Vagina (tissue), 2 donors: ENCODE measurements around the gene MYF6. TPM values are rescaled to one million over a fixed set of nuclear protein-coding genes. Genes with fewer than 3 reads are reported as not detected.

Experiments used
- DNase-seq, 2 donors: peaks; one replicate each; pipeline ENCODE4 v3.0.0-alpha.2; 2017; ENCODE audit errors: extremely low spot score in 2 of 2
- H3K27ac ChIP-seq: fragments of 200-600 bp; sonication (generic); one replicate; pipeline ENCODE4 v1.5.1; 2019
- H3K27me3 ChIP-seq: fragments of 200-600 bp; sonication (generic); one replicate; pipeline ENCODE4 v1.5.1; 2019
- H3K36me3 ChIP-seq, 2 donors: fragments of 200-600 bp; sonication (generic); one replicate each; pipeline ENCODE4 v1.5.1; 2017 to 2019
- H3K4me1 ChIP-seq: fragments of 200-600 bp; sonication (generic); one replicate; pipeline ENCODE4 v1.5.1; 2019
- H3K4me3 ChIP-seq, 2 donors: fragments of 200-600 bp; sonication (generic); 1 replicate in 1 of 2; 2 replicates in 1 of 2; pipeline ENCODE4 v1.5.1; 2016 to 2019
- H3K9me3 ChIP-seq: fragments of 200-600 bp; sonication (generic); one replicate; pipeline ENCODE4 v1.5.1; 2019
- CTCF ChIP-seq, 3 experiments: fragments of 450-650 bp in 2 of 3; fragments of 200-600 bp in 1 of 3; sonication (generic) in 1 of 3; IDR thresholded peaks; one replicate each; pipeline ENCODE4 v1.5.1; 2017 to 2019; ENCODE audit warnings: antibody characterized with exemption in 3 of 3, mild to moderate bottlenecking in 2 of 3, moderate library complexity in 2 of 3
- POLR2A ChIP-seq, 2 donors: fragments of 450-650 bp; IDR thresholded peaks; one replicate each; pipeline ENCODE4 v1.6.1; 2017; ENCODE audit warnings: antibody characterized with exemption in 2 of 2, mild to moderate bottlenecking in 2 of 2, moderate library complexity in 2 of 2
- POLR2AphosphoS5 ChIP-seq, 2 donors: sonication (generic); formaldehyde crosslinking; IDR thresholded peaks; one replicate each; pipeline ENCODE4 v1.9.0; 2017; ENCODE audit warnings: antibody characterized with exemption in 2 of 2, mild to moderate bottlenecking in 2 of 2, low read depth in 1 of 2; ENCODE audit not compliant: insufficient read depth in 1 of 2
- intact Hi-C: fragments of 100-400 bp; cut with DNase I; formaldehyde crosslinking; loops from one replicate; pipeline ENCODE4 v1.15.1; 2023
- total RNA-seq: library from RNA; depleted of rRNA; stranded (reverse); fragments of >200 nt; gene quantifications from one replicate; pipeline ENCODE4 v1.2.3, GENCODE V29; 2016

MYF6 gene
- total RNA-seq, 1 donor from 2014 or later, result not detected

- intact Hi-C loops, result no loop called here
- H3K4me1 ChIP-seq, result peaks cover 2% of the 10 kb centered on the region
- no peaks in the 10 kb centered on the region for H3K9me3 ChIP-seq
- H3K4me3 ChIP-seq, result no peak overlapping the region
- H3K27ac ChIP-seq, result no peak overlapping the region
- DNase-seq, result no peak
- TF ChIP-seq CTCF (IDR thresholded peaks at IDR 0.05) (no peak), POLR2AphosphoS5 (IDR thresholded peaks at IDR 0.05; ENCODE audit: insufficient read depth in 1 of 2, low read depth in 1 of 2) (no peak), POLR2A (IDR thresholded peaks at IDR 0.05) (no peak)
- H3K27me3 ChIP-seq, result no peaks in the 10 kb centered on the region
- H3K36me3 ChIP-seq, result no peaks in the 10 kb centered on the region
Measured at GRCh38 chr12:80713419-80713818, 6.0 kb downstream of the MYF6 start.

- Histone ChIP-seq H3K36me3 (no peaks in the 10 kb centered on the region), H3K27ac (no peak overlapping the region), H3K4me3 (no peak overlapping the region), H3K4me1 (no peaks in the 10 kb centered on the region), H3K9me3 (no peaks in the 10 kb centered on the region), H3K27me3 (no peaks in the 10 kb centered on the region)
- intact Hi-C loops, result no loop called here
- TF ChIP-seq POLR2A (IDR thresholded peaks at IDR 0.05), result no peak
- no peak for TF ChIP-seq POLR2AphosphoS5 (IDR thresholded peaks at IDR 0.05; ENCODE audit: insufficient read depth in 1 of 2, low read depth in 1 of 2)
- no peak for TF ChIP-seq CTCF (IDR thresholded peaks at IDR 0.05)
- no peak for DNase-seq
Measured at GRCh38 chr12:80714055-80714454, 6.6 kb downstream of the MYF6 start.

GRCh38 chr12:80714846-80715245 is 7.4 kb downstream of the MYF6 start:
- H3K9me3 ChIP-seq, result no peaks in the 10 kb centered on the region
- no peak for DNase-seq
- intact Hi-C loops, result no loop called here
- H3K36me3 ChIP-seq, result no peaks in the 10 kb centered on the region
- H3K27ac ChIP-seq, result no peak overlapping the region
- no peaks in the 10 kb centered on the region for H3K4me1 ChIP-seq
- H3K27me3 ChIP-seq, result no peaks in the 10 kb centered on the region
- H3K4me3 ChIP-seq, result no peak overlapping the region
- TF ChIP-seq POLR2AphosphoS5 (IDR thresholded peaks at IDR 0.05; ENCODE audit: insufficient read depth in 1 of 2, low read depth in 1 of 2) (no peak), POLR2A (IDR thresholded peaks at IDR 0.05) (no peak), CTCF (IDR thresholded peaks at IDR 0.05) (no peak)

- no peak overlapping the region for H3K27ac ChIP-seq
- no peaks in the 10 kb centered on the region for H3K36me3 ChIP-seq
- intact Hi-C loops, result no loop called here
- H3K4me3 ChIP-seq, result no peak overlapping the region
- DNase-seq, result no peak
- no peak for TF ChIP-seq CTCF (IDR thresholded peaks at IDR 0.05)
- no peak for TF ChIP-seq POLR2A (IDR thresholded peaks at IDR 0.05)
- TF ChIP-seq POLR2AphosphoS5 (IDR thresholded peaks at IDR 0.05; ENCODE audit: insufficient read depth in 1 of 2, low read depth in 1 of 2), result no peak
- H3K27me3 ChIP-seq, result no peaks in the 10 kb centered on the region
- no peaks in the 10 kb centered on the region for H3K4me1 ChIP-seq
- H3K9me3 ChIP-seq, result no peaks in the 10 kb centered on the region
Measured at GRCh38 chr12:80715713-80716249, 8.3 kb downstream of the MYF6 start.

GRCh38 chr12:80716696-80717469 is 9.4 kb downstream of the MYF6 start, which contains the start of gene MYF5:
MYF5 (plus strand) TSS chr12:80716912; CDS start chr12:80717064, 152 bp downstream.
- no peaks in the 10 kb centered on the region for H3K9me3 ChIP-seq
- H3K4me3 ChIP-seq, result no peak within 1 kb of the TSS
- DNase-seq, result no peak
- intact Hi-C loops, result no loop called here
- TF ChIP-seq CTCF (IDR thresholded peaks at IDR 0.05) (no peak), POLR2A (IDR thresholded peaks at IDR 0.05) (no peak), POLR2AphosphoS5 (IDR thresholded peaks at IDR 0.05; ENCODE audit: insufficient read depth in 1 of 2, low read depth in 1 of 2) (no peak)
- H3K4me1 ChIP-seq, result no peaks in the 10 kb centered on the region
- no peaks in the 10 kb centered on the region for H3K36me3 ChIP-seq
- no peaks in the 10 kb centered on the region for H3K27me3 ChIP-seq
- no peak within 1 kb of the TSS for H3K27ac ChIP-seq
